ENCODE measurements around the gene FLOT2.
"Not testable (repeated sequence)": the region's sequence is repeated elsewhere in the genome, so short reads cannot be mapped to it uniquely, and the experiment has no call there.

FLOT2 gene

DNA sequence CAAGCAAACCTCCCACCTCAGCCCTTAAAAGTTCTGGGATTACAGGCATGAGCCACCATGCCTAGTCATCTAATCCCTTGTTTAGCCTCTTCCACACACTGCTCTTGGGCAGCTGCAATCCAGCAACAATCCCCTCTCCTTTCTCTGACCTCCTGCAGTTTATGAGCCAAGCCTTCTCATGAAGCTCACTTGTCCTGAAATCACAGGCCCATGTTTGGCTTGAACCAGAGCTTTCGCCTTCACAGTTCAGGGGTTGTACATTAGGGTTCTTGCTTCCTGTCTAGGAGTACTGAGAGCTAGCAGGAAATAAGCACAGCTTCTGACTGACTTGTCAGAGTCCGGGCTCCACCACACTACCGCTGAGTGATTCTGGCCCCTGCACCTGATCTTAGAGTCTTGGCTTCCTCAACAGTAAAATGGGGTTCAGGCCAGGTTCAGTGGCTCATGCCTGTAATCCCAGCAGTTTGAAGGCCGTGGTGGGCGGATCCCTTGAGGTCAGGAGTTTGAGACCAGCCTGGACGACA is 26.4 kb downstream of the FLOT2 start:
- DNase-seq: peak; percentile 21

DNA sequence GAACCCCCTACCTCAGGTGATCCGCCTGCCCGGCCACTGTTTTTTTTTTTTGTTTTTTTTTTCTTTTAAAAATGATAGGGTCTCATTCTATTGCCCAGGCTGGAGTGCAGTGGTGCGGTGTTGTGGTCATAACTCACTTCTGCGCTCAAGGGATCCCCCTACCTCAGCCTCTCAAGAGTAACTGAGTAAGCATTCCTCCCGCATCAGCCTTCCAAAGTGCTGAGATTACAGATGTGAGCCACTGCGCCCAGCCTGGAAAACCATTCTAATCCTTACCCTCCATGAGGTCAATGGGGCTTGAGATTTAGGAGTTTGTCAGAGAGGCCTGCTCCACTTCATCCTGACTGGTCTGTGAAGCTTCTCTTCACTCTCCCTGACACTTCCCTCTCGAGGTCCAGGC is 30.3 kb downstream of the FLOT2 start:
- DNase-seq: no peak

DNA sequence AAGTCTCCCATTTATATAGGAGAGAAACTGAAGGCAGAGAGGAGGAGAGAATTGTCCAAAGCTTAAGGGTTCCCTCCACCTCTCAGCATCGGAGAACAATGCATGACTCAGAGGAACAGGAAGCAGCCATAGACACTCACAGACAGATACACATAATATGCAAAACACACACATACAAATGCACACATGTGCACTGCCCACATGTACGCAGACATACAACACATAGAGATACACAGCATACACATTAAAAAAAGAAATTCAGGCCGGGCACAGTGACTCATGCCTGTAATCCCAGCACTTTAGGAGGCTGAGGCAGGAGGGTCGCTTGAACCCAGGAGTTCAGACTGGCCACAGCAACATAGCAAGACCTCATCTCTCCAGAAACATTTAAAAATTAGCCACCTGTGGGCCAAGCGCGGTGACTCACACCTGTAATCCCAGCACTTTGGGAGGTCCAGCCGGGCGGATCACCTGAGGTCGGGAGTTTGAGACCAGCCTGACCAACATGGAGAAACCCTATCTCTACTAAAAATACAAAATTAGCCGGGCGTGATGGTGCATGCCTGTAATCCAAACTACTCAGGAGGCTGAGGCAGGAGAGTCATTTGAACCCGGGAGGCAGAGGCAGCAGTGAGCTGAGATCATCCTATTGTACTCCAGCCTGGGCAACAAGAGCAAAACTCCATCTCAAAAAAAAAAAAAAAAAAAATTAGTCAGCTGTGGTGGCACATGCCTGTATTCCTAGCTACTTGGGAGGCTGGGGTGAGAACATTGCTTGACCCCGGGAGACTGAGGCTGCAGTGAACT is 31.4 kb downstream of the FLOT2 start:
- DNase-seq: no peak

DNA sequence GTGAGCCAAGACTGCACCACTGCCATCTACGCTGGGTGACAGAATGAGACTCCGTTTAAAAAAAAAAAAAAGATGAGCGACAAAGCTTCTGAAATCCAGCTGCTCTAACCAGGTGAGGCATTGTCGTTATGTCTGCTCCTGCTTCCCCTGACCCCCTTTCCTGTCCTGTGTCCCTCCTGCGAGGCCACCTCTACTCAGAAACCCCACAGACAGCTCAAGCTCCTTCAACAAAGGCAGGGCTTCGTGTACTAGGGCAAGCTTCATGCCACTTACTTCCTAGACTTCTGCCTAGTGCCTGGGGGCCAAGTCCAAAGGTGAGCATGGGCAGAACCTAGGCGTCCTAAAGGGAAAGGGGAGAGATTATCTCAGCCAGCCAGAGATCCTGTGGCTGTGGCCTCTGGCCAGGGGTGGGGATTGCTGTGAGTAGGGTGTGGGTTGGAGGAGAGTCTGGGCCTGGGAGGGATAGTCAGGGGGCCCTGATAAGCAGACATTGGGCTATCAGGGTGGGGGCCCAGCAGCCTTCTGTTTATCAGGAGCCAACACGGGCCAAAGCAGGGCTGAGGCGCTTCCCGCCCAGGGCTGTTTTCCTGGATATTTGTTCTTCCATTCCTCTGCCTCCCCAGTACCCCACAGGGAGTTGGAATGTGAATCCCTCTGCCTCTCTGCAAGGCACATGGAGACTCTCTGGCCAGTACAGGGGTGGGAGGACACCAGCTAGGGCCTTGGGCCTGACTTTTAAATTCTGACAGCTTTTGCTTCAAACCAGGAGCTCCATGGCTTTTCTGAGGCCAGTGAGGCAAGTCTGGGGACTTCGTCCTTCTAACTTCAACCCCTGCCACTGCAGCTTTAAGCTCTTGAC is 32.3 kb downstream of the FLOT2 start:
- no peak for DNase-seq

DNA sequence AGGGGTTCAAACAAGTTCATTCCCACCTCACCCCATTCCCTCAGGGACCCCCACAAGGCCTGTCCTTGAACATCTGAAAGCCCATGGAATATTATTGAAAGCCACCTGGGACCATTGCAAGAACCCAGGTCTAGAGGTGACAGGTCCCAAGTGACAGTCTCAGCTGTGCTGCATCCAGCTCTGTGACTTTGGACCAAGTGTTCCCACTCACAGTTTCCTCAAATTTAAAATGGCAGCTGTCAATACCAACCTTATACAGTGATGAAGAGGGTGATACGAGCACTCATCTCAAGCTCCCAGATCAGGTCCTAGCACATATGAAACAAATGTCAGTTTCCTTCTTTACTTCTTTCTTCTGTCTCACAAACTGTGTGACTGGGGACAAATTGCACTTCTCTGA is 33.6 kb downstream of the FLOT2 start:
- no peak for DNase-seq

DNA sequence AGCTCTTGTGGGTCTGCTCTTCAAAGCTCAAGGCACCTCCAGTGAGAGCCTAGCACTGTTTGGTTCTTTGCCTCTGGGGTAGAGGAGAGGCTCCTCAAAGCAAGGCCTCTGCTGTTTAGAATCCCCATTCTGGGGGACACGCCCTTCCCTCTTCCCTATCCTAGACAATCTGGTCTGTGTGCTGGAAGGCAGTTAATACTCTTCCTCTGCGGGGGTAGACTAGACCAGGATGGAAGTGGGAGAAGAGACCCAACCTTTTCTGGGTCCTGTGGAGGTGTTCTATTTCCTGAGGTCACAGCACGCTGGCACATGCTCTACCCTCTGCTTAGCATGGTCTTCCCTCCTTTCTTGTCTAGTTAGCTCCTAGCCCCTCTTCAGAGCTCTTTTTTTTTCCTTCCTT is 35.0 kb downstream of the FLOT2 start:
- no peak for DNase-seq

DNA sequence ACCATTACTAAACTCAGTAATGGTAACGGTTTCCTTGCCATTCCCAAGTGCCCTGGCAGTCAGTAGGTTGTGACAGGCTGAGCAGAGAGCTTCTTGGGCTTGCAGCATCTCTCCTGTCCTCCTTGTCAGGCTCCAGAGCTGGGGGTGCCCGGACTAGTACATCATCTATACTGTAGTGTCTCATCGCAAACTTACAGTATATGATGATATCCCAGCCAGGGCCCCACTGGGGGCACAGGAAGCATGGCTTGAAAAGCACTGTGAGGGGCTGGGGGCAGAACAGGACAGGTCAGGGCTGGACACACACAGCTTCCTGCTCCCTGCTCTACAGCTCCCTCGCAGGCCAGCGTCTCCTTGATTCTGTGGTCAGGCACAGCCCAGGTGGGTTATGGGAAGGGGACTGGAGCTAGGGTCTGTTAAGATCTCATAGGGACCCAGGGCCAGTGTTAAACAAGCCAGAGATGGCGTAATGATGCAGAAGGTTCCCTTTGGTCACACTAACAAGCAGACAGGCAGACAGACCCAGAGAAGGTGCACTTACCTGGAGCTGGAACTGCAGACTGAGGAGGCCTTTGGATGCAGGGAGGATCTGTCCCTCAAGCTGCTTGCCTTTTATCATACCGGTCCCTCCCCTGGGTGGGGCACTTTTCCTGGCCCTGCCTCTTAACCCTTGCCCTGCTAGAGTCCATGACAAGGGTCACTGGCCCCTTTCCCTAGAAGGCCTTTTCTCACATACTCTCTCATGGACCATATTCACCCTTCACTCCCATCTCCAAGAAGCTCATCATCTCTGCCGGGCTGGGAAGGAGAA is 35.9 kb downstream of the FLOT2 start:
- no peak for DNase-seq

DNA sequence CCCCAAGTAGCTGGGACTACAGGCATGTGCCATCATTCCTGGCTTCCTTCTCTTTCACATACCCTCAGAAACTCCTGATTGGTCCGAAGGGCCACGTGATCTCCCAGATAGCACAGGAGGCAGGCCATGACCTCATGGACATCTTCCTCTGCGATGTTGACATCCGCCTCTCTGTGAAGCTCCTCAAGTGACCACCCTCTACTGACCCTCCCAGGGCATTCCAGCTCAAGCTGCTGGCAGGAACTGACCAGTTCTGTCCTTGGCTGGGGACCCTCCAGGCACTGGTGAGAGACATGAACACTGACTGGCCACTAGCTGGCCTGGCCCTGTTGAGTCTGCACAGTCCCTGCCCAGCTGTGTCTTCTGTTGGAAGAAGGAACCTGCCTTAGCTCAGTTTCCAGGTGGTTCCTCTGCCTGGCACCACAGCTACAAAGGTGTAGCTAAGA is 37.1 kb downstream of the FLOT2 start:
- no peak for DNase-seq

DNA sequence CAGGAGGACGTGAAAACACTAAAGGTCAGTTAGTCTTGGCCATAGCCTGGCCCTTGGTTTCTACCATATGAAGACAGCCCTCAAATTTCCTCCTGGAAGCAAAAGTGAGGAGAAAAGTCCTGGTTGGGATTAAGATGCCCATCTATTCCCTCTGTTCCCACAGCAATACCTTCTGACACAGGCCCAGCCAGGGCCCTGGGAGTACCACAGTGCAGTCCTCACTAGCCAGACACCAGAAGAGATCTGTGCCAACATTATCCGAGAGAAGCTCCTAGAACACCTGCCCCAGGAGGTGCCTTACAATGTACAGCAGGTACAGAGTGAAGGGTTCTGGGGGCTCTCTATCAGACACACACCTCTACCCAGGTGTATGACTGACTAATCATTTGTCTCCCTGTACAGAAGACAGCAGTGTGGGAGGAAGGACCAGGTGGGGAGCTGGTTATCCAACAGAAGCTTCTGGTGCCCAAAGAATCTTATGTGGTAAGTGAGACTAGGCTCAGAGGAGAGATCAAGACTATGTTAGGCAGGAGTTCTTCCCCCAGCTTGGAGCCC is 38.7 kb downstream of the FLOT2 start:
- DNase-seq: no peak

DNA sequence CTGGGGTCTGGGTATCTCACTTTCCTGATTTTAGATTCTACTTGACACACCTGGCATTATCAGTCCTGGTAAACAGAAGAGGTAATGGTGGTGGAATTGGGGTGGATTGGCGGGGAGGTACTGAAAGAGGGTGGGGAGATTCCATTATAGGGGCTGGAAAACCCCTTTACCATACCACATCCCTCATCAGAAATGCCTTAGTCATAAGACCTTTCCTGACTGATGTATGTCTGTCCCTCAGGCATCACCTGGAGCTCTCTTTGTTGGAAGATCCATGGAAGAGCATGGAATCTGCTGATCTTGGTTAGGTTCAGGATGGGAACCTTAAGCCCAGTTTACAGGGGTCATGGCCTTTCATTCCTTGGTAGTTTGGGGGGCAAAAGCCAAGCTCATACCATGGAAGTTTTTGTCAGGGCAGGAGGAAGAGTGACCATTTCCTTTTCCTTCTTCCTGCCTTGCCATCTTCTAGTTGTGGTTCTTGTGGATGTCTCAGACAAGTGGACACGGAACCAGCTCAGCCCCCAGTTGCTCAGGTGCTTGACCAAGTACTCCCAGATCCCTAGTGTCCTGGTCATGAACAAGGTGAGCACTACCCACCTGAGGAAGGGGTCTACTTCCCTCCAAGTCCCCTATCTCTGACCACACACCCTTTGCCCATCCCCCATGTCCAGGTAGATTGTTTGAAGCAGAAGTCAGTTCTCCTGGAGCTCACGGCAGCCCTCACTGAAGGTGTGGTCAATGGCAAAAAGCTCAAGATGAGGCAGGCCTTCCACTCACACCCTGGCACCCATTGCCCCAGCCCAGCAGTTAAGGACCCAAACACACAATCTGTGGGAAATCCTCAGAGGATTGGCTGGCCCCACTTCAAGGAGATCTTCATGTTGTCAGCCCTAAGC is 39.4 kb downstream of the FLOT2 start:
- DNase-seq: no peak

DNA sequence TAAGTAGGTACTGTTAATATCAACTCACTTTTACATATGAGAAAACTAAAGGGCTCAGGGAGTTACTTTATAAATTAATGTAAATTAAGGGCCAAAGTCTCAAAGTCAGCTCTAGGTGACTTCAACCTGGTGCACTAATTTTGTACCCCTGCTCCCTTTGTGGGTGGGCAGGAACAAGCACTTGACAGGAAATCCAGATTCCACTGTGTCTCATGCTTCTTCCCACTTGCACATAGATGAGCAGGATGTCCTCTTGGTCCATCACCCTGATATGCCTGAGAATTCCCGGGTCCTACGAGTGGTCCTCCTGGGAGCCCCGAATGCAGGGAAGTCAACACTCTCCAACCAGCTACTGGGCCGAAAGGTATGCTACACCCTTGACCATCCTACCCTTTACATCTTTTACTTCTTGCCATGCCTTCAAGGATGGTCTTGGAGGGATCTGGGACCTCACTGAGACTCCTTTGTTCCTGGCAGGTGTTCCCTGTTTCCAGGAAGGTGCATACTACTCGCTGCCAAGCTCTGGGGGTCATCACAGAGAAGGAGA is 41.4 kb downstream of the FLOT2 start:
- DNase-seq: no peak

DNA sequence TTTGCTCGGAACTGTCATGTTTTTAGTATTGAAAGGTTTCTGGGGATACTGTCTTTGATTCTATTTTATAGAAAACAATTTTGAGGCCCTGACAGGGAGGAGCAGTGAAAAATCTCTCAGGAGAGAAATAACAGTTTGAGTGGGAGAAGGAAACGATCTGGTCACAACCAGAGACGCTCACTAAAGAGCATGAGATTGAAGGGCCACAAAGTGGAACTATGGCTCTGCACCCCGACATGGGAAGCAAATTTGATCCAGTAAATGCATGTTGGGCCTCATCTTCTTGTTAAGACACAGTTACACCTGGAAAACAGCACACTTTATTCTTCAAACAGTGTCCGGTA is 42.2 kb downstream of the FLOT2 start:
- DNase-seq: no peak

DNA sequence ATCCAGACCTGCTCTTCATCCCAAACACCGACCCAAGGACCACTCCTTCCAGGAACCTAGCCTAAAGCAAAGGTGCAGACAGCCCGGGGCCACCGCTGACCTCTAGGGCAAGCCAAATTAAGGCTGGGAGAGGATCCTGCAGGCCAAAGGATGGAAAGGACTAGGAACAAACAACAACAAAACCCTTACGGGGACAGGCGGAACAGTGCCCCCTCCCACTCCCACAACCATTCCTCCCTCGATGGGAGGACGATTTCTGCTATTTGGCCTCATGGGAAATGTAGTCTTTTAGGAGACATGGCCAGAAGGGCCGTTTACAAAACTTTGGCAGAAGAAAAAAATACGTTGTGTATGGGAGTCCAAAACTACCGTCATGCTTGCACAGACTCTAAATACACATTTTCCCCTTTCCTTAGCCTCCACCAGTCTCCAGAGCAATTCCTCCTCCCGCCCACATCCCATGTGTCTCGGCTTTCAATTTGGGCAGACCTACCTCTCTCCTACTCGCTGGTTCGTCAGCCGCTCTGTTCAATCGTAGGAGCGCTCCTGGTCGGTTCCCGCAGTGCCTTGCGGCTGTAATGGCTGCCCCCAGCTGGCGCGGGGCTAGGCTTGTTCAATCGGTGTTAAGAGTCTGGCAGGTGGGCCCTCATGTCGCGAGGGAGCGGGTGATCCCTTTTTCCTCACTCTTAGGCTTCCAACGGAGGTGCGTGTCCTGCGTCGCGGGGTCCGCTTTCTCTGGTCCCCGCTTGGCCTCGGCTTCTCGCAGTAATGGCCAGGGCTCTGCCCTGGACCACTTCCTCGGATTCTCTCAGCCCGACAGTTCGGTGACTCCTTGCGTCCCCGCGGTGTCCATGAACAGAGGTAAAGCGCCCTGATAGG is 42.8 kb downstream of the FLOT2 start, which contains the start of gene ERAL1:
Gene ERAL1 (plus strand): TSS at position 560 of the 879 bp plus-strand sequence. CDS start 19 bp downstream, at position 579.
- DNase-seq: peak; percentile 86

DNA sequence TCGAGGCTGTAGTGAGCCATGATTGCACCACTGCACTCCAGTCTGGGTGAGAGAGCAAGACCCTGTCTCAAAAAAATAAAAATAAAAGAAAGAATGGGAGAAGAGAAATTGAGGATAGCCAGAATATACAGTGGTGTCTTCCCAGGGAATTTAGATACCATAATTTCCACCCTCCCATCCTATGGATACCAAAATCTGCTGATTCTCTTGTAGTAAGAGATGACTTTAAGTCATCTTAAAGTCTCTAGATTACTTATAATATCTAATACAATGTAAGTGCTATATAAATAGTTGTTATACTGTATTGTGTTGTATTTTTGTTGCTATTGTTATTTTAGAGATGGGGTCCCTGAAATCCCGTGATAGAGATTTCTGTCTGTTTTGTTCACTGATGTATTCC is 44.2 kb downstream of the FLOT2 start:
- DNase-seq: no peak

DNA sequence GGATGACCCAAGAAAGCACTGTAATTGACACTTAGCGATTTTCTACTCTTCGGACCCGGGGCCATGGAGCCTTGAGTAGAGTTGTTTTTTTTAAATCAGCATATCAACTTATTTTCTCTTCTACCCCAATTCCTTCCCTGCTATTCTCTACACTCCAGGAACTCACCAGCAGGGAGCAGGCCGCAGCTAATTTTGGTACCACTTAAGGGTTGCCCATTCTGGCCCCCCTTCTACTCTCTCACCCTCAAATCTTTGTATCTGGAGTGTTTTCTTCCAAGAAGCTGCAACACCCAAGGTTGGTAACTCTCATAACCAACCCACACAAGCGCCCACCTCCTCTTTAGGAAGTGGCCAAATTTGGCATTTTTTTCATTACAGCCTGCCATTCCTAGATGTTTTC is 48.3 kb downstream of the FLOT2 start:
- no peak for DNase-seq

DNA sequence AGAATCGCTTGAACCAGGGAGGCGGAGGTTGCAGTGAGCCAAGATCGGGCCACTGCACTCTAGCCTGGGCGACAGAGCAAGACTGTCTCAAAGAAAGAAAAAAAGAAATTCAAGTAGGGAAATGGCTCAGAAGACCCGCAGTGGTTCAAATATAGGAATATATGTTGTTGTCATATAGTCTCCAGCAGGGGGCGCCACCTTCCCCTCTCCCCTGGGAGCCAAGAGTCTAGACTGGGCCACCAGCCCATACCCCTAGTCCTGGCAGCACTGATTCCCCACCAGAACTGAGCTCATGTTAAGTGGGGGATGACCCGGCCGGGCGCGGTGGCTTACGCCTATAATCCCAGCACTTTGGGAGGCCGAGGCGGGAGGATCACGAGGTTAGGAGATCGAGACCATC is 48.9 kb downstream of the FLOT2 start:
- peak; percentile 59 for DNase-seq

DNA sequence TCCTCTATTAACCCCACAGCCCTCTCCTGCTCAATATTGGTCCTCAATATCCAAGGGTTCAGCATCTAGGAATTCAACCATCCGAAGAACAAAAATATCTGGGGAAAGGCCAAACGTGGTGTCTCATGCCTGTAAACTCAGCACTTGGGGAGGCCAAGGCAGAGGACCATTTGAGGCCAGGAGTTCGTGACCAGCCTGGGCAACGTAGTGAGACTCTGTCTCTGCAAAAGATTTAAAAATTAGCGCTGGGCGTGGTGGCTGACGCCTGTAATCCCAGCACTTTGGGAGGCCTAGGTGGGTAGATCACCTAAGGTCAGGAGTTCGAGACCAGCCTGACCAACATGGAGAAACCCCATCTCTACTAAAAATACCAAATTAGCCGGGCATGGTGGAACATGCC is 50.8 kb downstream of the FLOT2 start:
- not testable (repeated sequence) for DNase-seq

DNA sequence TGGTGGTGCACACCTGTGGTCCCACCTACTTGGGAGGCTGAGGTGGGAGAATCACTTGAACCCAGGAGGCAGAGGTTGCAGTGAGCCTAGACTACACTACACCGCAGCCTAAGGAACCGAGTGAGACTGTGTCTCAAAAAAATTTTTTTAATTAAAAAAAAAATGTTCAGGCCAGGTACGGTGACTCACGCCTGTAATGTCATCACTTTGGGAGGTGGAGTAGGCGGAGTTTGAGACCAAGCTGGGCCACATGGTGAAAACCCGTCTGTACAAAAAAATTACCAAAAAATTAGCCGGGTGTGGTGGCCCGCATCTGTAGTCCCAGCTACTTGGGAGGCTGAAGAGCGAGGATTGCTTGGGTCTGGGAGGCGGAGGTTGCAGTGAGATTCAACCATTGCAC is 51.3 kb downstream of the FLOT2 start:
- peak; percentile 17 for DNase-seq

DNA sequence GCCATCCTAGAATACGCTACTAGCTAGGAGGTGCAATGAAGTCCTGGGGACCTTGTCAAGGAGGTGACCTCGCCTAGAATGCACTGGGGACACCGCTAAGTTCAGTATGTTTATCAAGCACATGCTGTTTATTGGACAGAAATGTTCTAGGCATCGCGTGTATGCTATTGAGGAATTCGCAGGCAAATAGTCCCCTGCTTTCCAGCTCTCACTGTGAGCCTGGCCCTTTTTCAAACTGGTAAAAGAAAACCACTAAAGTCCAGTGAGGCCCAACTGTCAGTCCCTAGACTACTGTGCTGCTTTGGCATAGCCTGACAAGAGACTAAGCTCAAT is 53.8 kb downstream of the FLOT2 start:
- no peak for DNase-seq

DNA sequence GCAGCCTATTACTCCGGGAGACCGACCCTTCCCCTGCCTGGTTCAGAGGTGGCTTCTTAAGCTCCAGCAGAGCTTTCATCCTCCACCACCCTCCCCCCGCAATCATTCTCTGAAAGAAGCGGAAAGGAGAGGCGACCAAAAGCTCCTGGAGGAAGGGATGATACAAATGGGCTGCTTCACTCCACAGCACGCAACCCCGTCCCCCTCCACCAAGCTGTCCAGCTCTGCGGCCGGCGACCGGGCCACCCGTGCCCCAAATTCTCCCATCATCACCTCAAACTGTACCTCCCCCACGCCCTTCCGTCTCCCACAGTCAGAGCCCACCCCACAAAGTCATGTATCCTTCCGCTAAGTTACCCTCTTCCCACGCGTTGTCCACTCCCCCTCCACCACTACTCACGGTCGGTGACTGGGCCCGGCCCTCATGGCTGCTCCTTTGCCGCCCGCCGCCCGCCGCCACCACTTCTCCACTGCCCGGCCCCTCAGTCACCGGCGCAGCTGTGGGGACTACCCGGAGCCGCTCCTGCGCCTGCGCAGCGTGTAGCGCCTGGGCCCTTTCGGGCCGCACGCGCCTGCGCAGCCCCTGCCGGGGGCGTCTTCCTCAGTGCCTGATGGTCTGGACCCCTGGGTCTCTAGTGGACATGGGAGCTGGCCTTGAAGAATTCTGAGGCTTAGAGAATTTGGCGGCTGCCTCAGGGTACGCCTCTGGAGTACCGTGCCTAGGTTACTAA is 55.1 kb downstream of the FLOT2 start, which contains the start of gene FAM222B:
Gene FAM222B (minus strand): TSS at position 509 of the 731 bp plus-strand sequence. CDS start 76,123 bp downstream, outside the sequence.
- DNase-seq: peak; percentile 89

All from activated naive CD4-positive, alpha-beta T cell treated with Interleukin-2 at 50 U/mL for 16 hours (primary cell).